ENCODE measurements around the gene ZIC5.
A peak's percentile ranks its signal among the peaks of the same experiment; 100 is the strongest.

Gene ZIC5

DNA sequence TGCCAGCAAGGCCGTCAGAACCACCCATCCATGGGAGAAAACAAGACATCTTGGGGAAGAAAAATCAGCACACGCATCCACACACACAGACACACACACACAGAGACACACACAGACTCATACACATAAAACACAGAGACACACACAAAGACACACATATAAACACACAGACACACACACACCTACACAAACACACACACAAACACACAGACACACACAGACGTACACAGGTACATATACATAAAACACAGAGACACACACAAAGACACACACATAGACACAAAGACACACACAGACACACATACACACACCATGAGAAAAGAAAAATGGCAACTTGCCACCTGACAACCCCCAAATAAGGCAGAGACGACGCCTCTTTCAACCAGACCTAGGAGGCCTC lies 40.6 kb downstream of the ZIC5 start:
- DNase-seq, result no peak

DNA sequence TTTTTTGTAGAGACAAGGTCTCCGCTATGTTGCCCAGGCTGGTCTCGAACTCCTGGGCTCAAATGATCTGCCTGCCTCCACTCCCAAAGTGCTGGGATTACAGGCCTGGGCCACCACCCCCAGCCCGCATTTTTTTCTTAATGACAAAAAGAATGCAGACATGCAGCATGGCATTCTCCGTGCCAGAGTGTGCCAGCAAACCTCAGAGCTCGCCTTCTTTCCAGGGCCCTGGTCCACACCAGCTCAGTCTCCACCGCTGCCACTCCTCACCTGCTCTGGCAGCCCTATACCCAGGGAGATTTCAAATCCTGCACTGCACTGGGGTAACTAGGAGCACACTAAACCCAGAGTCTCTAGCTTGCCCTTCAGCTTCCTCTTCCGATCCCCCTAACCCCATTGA lies 41.7 kb downstream of the ZIC5 start:
- DNase-seq, result no peak

DNA sequence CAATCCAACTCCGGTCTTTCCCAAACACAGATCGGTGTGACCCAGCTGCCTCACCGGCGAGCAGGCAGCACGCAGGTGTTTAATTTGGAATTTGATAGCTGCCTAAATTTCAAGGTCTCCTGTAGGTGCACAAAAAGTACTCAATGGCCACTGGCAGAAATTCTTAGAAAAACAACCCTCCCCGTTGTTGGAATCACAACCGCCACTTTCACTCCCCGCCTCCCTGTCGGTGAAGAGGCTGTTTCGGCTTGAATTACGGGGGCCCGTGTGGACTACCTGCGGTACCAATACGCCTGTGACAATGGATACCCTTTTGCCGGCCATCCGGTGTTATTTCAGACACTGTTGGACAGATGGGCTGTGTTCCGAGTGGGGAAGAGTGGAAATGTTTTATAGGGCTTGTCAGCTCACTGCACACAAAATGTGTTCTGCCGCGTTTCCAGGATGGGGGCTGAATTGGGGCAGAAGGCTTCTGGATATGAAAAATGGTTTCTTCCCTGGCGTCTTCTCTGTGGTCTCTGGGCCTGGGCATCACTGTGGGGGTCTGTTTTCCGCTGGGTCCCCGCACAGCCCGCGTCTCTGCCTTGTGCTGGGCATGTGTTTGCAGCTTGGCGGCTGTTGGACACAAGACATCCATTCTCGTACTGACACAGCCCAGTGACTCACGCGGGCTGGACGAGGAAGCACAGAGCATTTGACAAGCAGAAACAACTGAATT lies 45.4 kb downstream of the ZIC5 start:
- no peak for DNase-seq

DNA sequence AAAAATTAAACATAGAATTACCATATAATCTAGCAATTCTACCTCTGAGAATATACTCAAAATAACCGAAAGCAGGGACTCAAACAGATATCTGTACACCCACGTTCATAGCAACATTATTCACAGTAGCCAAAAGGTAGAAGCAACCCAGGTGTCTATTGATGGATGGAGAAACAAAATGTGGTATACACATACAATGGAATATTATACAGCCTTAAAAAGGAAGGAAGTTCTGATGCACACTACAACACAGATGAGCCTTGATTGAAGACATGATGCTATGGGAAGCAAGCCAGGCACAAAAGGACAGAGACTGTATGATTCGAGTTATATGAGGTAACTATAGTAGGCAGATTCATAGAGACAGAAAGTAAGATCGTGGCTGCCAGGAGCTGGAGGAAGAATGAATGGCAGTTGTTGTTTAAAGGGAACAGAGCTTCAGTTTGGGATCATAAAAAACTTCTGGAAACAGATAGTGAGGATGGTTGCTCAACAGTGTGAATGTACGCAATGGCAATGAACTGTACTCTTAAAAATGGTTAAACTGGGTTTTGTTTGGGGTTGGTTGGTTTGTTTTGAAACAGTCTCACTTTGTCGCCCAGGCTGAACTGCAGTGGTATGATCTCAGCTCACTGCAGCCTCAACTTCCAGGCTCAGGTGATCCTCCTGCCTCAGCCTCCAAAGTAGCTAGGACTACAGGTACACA lies 47.5 kb downstream of the ZIC5 start:
- DNase-seq, result no peak

DNA sequence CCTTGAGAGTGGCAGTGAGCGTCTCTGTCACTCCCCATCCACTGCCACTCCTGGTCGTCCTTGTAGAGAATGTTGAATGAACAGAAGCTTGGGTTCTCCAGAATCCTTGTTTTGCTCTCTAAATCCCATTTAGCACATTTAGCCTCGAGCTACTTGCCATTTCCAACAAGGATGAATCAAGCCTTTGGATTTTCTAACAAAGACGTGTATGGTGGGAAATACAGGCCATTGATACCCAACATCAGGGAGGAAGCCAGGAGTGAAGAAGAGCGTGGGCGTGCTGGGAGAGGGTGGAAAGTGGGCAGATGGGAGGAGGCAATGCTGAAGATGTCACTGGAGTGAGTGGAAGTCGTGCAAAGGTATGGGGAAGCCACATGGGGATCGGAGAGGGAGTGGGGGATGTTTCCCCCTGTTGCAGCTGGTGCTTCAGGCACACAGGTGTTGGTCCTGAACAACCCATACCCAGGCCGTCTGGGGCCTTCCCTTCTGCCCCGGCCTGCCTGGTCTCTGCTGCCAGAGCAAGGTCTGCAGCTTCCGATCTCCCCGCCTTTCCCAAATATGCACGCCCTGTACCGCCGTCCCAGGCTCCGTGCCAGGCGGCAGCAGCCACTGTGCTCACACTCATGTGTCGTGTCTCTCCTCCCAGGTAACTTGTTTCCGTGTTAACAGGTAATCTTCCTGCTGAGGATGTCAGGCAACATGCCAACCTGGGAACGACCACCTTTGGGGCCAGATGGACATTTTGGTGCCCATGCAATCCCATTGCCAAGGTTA lies 48.7 kb downstream of the ZIC5 start:
- no peak for DNase-seq

DNA sequence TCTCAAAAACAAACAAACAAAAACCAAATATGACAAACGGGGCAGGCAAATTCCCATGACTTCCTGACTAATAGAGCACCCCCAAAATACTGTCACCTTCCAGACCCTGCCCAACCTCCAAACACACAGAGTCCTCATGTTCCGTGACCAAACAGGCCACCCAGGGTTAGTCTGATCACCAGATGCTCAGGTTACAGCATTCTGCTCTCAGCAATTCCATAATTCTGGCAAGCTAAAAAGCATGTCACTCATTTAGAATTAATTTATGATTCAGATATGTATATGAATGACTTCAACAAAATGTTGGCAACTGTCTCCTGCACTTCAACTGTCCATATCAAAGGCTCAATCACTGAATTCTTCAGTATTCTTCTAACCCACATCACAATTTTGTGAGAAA lies 52.4 kb downstream of the ZIC5 start:
- no peak for DNase-seq

DNA sequence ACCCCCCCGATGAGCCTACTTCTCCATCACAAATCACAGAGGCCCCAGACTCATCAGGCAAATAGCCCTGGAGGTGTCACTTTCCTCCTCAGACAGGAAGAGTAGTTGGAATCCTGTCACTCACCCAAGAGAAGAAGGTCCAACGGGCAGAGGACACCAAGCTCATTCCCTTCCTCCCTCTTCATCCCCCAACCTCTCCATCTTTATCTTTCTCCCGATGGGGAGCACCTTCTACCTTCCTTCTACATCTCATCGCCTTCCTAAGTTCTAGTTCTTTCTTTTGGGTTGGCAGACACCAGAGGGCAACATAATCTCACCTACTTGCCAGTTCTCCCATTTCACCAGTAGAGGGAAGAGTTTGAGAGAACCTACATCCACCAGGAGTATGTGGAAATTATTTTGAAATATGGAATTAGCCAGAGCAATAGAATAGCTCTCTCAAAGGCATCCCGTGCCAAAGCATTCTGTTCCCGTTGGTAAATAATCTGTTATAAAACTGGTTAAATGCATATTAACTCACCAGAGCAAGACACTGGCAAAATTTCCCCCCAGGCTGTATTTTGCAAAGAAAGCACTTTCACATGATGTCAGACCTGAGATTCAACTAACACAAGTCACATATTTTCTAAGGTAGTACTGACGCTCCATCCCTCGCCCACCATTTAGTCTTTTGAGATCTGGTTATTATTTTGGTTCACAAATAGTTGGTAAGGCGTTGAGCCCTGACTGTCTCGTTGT lies 55.0 kb downstream of the ZIC5 start:
- peak; percentile 54 for DNase-seq

DNA sequence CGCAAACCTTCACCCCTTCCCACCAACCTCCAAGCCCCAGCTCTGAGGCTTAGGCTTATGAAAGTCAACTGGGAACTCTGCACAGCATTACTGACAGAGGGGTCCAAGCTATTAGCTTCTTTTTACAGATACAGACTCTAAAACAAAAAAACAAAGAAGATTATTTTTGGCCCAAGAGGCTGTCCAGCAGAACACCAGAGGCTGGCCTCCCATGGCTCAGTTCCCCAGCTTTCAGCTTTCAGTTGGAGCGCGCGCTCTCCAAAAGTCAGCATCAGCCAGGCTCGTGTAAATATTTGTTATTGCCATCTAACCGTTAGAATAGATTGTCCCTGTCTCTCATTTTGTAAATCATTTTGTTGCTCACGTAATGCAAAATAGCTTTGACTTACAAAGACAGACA lies 58.4 kb downstream of the ZIC5 start:
- no peak for DNase-seq
